Measurements from ENCODE around the gene VTA1.

DNA sequence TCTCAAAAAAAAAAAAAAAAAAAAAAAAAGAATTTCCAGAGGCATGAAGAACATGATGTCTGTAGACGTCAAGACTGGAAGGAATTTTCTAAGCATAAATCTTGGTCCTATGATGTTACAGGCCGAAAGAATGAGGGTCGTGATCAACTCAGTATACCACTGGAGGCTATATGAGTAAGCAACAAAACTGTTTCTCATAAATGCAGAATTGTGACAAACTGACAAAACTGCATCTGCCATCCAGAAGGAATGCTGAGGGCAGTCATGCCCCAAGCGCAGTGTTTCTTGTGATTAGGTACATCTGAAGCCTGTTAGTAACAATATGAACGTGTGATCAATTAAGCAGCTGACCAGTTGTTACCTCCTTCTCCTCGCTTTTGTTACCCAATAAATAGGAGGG lies 111.2 kb downstream of the VTA1 start:
- TF ChIP-seq POLR2A (IDR thresholded peaks at IDR 0.05; ENCODE audit: low read length) (no peak), GATA1 (IDR thresholded peaks at IDR 0.05; ENCODE audit: low read depth, low read length) (no peak)

Data from erythroblast (primary cell).